Activated B cell treated with CpG ODN at 0.5 μM for 24 hours (primary cell): ENCODE measurements around the gene KRTAP10-1. TPM values are rescaled to one million over a fixed set of nuclear protein-coding genes. Genes with fewer than 3 reads are reported as not detected.
"Not testable (repeated sequence)": the region's sequence is repeated elsewhere in the genome, so short reads cannot be mapped to it uniquely, and the experiment has no call there.

ENCODE experiments used
- ATAC-seq: fragments of 200-7000 bp; cut with Tn5 transposase; one replicate; pipeline ENCODE4 v1.10.0; 2021; ENCODE audit warnings: low read depth, mild to moderate bottlenecking, moderate library complexity
- CTCF ChIA-PET: fragments of 350-600 bp; sonication (Branson Sonifier 250); formaldehyde crosslinking; loops from one replicate; lab custom pipeline; 2021; ENCODE audit warnings: antibody characterized with exemption; lab: Charles Lee
- POLR2A ChIA-PET: fragments of 350-600 bp; sonication (Branson Sonifier 250); formaldehyde crosslinking; loops from one replicate; lab custom pipeline; 2021; ENCODE audit warnings: antibody characterized with exemption; lab: Charles Lee
- DNase-seq: peaks from one replicate; pipeline ENCODE4 v3.0.0; 2022
- H3K27ac Mint-ChIP-seq: one replicate; pipeline ENCODE4 v1.8.0; 2020; ENCODE audit warnings: mixed read lengths
- H3K27me3 Mint-ChIP-seq: one replicate; pipeline ENCODE4 v1.8.0; 2021; ENCODE audit warnings: mixed read lengths
- H3K36me3 Mint-ChIP-seq: one replicate; pipeline ENCODE4 v1.8.0; 2021; ENCODE audit warnings: low read depth, mixed read lengths
- H3K4me1 Mint-ChIP-seq: one replicate; pipeline ENCODE4 v1.8.0; 2021; ENCODE audit warnings: mixed read lengths
- H3K4me3 Mint-ChIP-seq: one replicate; pipeline ENCODE4 v1.8.0; 2020; ENCODE audit warnings: mild to moderate bottlenecking, mixed read lengths
- H3K9me3 Mint-ChIP-seq: one replicate; pipeline ENCODE4 v1.8.0; 2020; ENCODE audit warnings: mixed read lengths
- CTCF ChIP-seq: fragments of 200-600 bp; IDR thresholded peaks from one replicate; pipeline ENCODE4 v1.8.0; 2022; ENCODE audit warnings: antibody characterized with exemption, mild to moderate bottlenecking
- intact Hi-C: fragments of 100-400 bp; cut with micrococcal nuclease; formaldehyde crosslinking; loops from one replicate; pipeline ENCODE4 v1.15.1; 2024
- total RNA-seq: library from RNA; stranded (reverse); gene quantifications from 2 replicates; pipeline ENCODE4 v1.2.3, GENCODE V29; 2022

KRTAP10-1 gene
- total RNA-seq, 1 donor from 2014 or later: not detected

- Mint-ChIP-seq H3K27ac (no peak overlapping the region), H3K36me3 (no peaks in the 10 kb centered on the region), H3K4me1 (no peaks in the 10 kb centered on the region), H3K4me3 (no peak overlapping the region), H3K27me3 (peaks cover 18% of the 10 kb centered on the region), H3K9me3 (peaks cover 16% of the 10 kb centered on the region)
- no peak for TF ChIP-seq CTCF
- ATAC-seq (no peak), DNase-seq (no peak)
- CTCF ChIA-PET: no interaction called here
- intact Hi-C loops: no loop called here
- POLR2A ChIA-PET: no interaction called here
Observed at GRCh38 chr21:44578371-44579055, 38.5 kb upstream of the KRTAP10-1 start.

- Mint-ChIP-seq H3K9me3 (peaks cover 14% of the 10 kb centered on the region), H3K4me1 (no peaks in the 10 kb centered on the region), H3K36me3 (no peaks in the 10 kb centered on the region), H3K27me3 (peaks cover 25% of the 10 kb centered on the region), H3K27ac (no peak overlapping the region), H3K4me3 (no peak overlapping the region)
- no peak for ATAC-seq
- DNase-seq: no peak
- CTCF ChIA-PET: no interaction called here
- no peak for TF ChIP-seq CTCF
- POLR2A ChIA-PET: no interaction called here
- intact Hi-C loops: no loop called here
Observed at GRCh38 chr21:44576025-44576420, 36.0 kb upstream of the KRTAP10-1 start.

GRCh38 chr21:44575307-44576024 lies 35.5 kb upstream of the KRTAP10-1 start:
- peaks cover 15% of the 10 kb centered on the region for H3K9me3 Mint-ChIP-seq
- no peak for DNase-seq
- no peaks in the 10 kb centered on the region for H3K4me1 Mint-ChIP-seq
- CTCF ChIA-PET: no interaction called here
- ATAC-seq: no peak
- no peak overlapping the region for H3K4me3 Mint-ChIP-seq
- intact Hi-C loops: no loop called here
- H3K27ac Mint-ChIP-seq: no peak overlapping the region
- POLR2A ChIA-PET: no interaction called here
- H3K36me3 Mint-ChIP-seq: no peaks in the 10 kb centered on the region
- TF ChIP-seq CTCF: no peak
- peaks cover 22% of the 10 kb centered on the region for H3K27me3 Mint-ChIP-seq

GRCh38 chr21:44574457-44575306 lies 34.7 kb upstream of the KRTAP10-1 start:
- Mint-ChIP-seq H3K36me3 (no peaks in the 10 kb centered on the region), H3K27me3 (peaks cover 17% of the 10 kb centered on the region), H3K4me1 (no peaks in the 10 kb centered on the region), H3K4me3 (no peak overlapping the region), H3K27ac (no peak overlapping the region), H3K9me3 (peaks cover 15% of the 10 kb centered on the region)
- no peak for TF ChIP-seq CTCF
- ChIA-PET CTCF (no interaction called here), POLR2A (no interaction called here)
- DNase-seq (no peak), ATAC-seq (no peak)
- intact Hi-C loops: no loop called here

- H3K4me3 Mint-ChIP-seq, H3K27ac Mint-ChIP-seq, ATAC-seq, H3K36me3 Mint-ChIP-seq, intact Hi-C loops, H3K4me1 Mint-ChIP-seq, CTCF ChIA-PET, DNase-seq: not testable (repeated sequence)
- POLR2A ChIA-PET: interaction anchor here (0.6 kb wide), 1 partner anchor 42 kb away, joined by 3 read pairs; no protein-coding TSS in a partner anchor
- H3K9me3 Mint-ChIP-seq: peaks cover 15% of the 10 kb centered on the region
- H3K27me3 Mint-ChIP-seq: peaks cover 15% of the 10 kb centered on the region
Observed at GRCh38 chr21:44573630-44574456, 33.8 kb upstream of the KRTAP10-1 start, which contains the start of gene KRTAP10-4. TSS of gene KRTAP10-4 (plus strand) at chr21:44573729. CDS start at chr21:44573759, 30 bp downstream.
